Measurements from ENCODE around the gene LTF.

LTF gene

DNA sequence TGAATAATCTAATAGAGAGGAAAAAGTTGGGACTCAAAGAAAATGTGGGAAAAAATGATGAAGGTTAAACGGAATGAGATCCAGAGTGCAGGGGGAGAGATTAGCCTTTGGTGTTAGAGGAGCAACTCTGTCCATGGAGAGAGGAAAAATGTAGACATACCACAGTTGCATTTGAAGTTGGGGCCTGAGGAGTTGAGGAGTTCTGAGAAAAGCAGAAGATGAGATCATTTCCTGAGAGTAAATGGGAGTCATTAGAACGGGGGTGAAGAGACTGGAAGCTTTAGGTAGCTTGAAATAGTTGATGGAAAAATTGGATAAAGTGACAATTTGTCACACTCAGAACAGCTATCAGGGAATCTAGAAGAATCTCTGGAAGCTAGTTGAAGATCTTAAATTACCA, 65.1 kb downstream of the LTF start:
- no peak overlapping the region for H3K56ac ChIP-seq (ENCODE audit: low read length)
- H3K23ac ChIP-seq (ENCODE audit: low read length), result no peak overlapping the region
- WGBS (ENCODE audit: extremely low coverage, insufficient coverage, low lambda C conversion rate), result 100% methylated on average over 1 of the region's 2 CpGs
- no peak overlapping the region for H3K4me3 ChIP-seq (ENCODE audit: low read length)
- H3K27me3 ChIP-seq (ENCODE audit: insufficient read depth, low read length, poor library complexity), result no peaks in the 10 kb centered on the region
- H3K4me2 ChIP-seq (ENCODE audit: low read length), result no peak overlapping the region
- H4K5ac ChIP-seq (ENCODE audit: low read length), result no peak overlapping the region
- H3K4me1 ChIP-seq (ENCODE audit: control insufficient read depth, low read depth, low read length), result peaks cover 7% of the 10 kb centered on the region
- no peak overlapping the region for H4K8ac ChIP-seq (ENCODE audit: low read depth, low read length)
- no peak overlapping the region for H2BK5ac ChIP-seq (ENCODE audit: low read length)
- no peak overlapping the region for H3K18ac ChIP-seq (ENCODE audit: low read length)
- H3K36me3 ChIP-seq (ENCODE audit: control insufficient read depth, insufficient read depth, low read length), result no peaks in the 10 kb centered on the region
- no peak overlapping the region for H3K4ac ChIP-seq (ENCODE audit: low read depth, low read length)
- no peak for DNase-seq
- H3K79me1 ChIP-seq (ENCODE audit: low read length), result no peaks in the 10 kb centered on the region
- H3K27ac ChIP-seq (ENCODE audit: low read depth, low read length), result no peak overlapping the region
- H2AK5ac ChIP-seq (ENCODE audit: low read length), result no peak overlapping the region
- no peak overlapping the region for H2BK120ac ChIP-seq (ENCODE audit: low read depth, low read length)
- no peaks in the 10 kb centered on the region for H3K79me2 ChIP-seq (ENCODE audit: control insufficient read depth, insufficient read depth, low read length)
- H2BK15ac ChIP-seq (replicated peaks; ENCODE audit: low read depth), result no peak overlapping the region
- no peak overlapping the region for H3K9ac ChIP-seq (ENCODE audit: low read length)

DNA sequence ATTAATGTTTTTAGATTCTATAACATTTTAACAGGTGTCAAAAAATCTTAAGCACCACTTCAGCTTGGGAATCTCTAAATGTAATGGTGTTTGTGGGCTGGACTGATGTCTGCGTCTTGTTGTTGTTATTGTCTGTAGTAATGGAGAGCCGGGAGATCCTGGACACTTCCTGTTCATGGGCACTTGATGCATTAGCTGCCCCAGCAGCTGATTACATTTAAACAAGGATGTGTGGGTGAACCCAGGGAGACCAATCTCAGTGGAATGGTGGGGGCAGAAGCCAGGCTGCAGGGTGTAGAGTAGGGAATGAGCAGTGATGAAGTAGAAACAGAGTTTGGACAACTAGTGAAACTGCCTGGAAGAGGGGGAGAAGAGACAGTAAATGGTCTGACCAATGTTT, 65.6 kb downstream of the LTF start:
- Histone ChIP-seq H4K8ac (ENCODE audit: low read depth, low read length) (no peak overlapping the region), H3K36me3 (ENCODE audit: control insufficient read depth, insufficient read depth, low read length) (no peaks in the 10 kb centered on the region), H3K79me2 (ENCODE audit: control insufficient read depth, insufficient read depth, low read length) (no peaks in the 10 kb centered on the region), H3K27me3 (ENCODE audit: insufficient read depth, low read length, poor library complexity) (no peaks in the 10 kb centered on the region), H2BK120ac (ENCODE audit: low read depth, low read length) (no peak overlapping the region), H2AK5ac (ENCODE audit: low read length) (no peak overlapping the region), H3K9ac (ENCODE audit: low read length) (no peak overlapping the region), H3K27ac (ENCODE audit: low read depth, low read length) (no peak overlapping the region), H2BK15ac (replicated peaks; ENCODE audit: low read depth) (no peak overlapping the region), H4K5ac (ENCODE audit: low read length) (no peak overlapping the region), H3K79me1 (ENCODE audit: low read length) (no peaks in the 10 kb centered on the region), H3K4ac (ENCODE audit: low read depth, low read length) (no peak overlapping the region), H3K4me3 (ENCODE audit: low read length) (no peak overlapping the region), H3K4me1 (ENCODE audit: control insufficient read depth, low read depth, low read length) (peaks cover 7% of the 10 kb centered on the region), H3K18ac (ENCODE audit: low read length) (no peak overlapping the region), H2BK5ac (ENCODE audit: low read length) (no peak overlapping the region), H3K23ac (ENCODE audit: low read length) (no peak overlapping the region), H3K4me2 (ENCODE audit: low read length) (no peak overlapping the region), H3K56ac (ENCODE audit: low read length) (no peak overlapping the region)
- WGBS (ENCODE audit: extremely low coverage, insufficient coverage, low lambda C conversion rate), result no CpG with 5 or more reads among the region's 2 CpGs
- no peak for DNase-seq

DNA sequence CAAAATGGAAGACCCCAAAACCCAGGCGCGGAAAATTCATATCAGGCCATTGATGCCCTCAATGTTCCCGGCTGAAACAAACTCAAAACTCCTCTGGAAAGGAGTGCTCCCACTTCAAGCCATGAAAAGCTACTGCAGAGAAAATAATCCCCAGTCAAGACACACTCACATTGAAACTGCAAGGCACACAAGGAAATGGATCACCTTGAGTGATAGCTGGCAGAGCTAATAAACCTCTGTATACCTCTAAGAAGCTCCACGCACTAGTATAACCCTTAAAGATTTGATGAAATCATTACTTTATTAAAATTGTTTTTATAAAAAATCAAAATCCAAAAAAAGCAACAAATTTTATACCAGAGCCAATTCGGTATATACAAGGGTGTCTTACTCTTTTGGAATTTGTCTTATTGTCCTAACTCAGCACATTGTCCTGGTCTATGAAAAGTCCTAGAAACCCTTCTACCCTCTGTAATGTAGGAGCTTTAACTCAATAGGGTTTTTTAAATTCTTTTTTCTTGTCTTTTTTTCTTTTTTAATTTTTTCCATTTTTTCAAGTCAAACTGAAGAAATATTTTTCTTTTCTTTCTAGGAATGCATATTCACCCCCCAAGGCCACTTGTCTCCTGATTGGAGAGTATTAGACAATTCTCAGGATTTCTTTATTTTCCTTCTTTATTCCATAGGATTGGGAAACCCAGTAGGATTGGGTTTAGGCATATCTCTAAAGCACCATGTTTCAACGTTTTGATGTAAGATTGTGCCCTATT, 66.3 kb downstream of the LTF start:
- peaks cover 10% of the 10 kb centered on the region for H3K4me1 ChIP-seq (ENCODE audit: control insufficient read depth, low read depth, low read length)
- no peak overlapping the region for H3K27ac ChIP-seq (ENCODE audit: low read depth, low read length)
- H3K36me3 ChIP-seq (ENCODE audit: control insufficient read depth, insufficient read depth, low read length), result no peaks in the 10 kb centered on the region
- H3K79me2 ChIP-seq (ENCODE audit: control insufficient read depth, insufficient read depth, low read length), result no peaks in the 10 kb centered on the region
- H3K18ac ChIP-seq (ENCODE audit: low read length), result no peak overlapping the region
- H3K79me1 ChIP-seq (ENCODE audit: low read length), result no peaks in the 10 kb centered on the region
- no peak overlapping the region for H3K56ac ChIP-seq (ENCODE audit: low read length)
- no peak overlapping the region for H2BK5ac ChIP-seq (ENCODE audit: low read length)
- H4K5ac ChIP-seq (ENCODE audit: low read length), result no peak overlapping the region
- no peak overlapping the region for H3K4me3 ChIP-seq (ENCODE audit: low read length)
- no peak overlapping the region for H3K9ac ChIP-seq (ENCODE audit: low read length)
- no peak overlapping the region for H3K23ac ChIP-seq (ENCODE audit: low read length)
- H4K8ac ChIP-seq (ENCODE audit: low read depth, low read length), result no peak overlapping the region
- DNase-seq, result no peak
- no peak overlapping the region for H2BK15ac ChIP-seq (replicated peaks; ENCODE audit: low read depth)
- no peaks in the 10 kb centered on the region for H3K27me3 ChIP-seq (ENCODE audit: insufficient read depth, low read length, poor library complexity)
- H2BK120ac ChIP-seq (ENCODE audit: low read depth, low read length), result no peak overlapping the region
- H2AK5ac ChIP-seq (ENCODE audit: low read length), result no peak overlapping the region
- no peak overlapping the region for H3K4me2 ChIP-seq (ENCODE audit: low read length)
- WGBS (ENCODE audit: extremely low coverage, insufficient coverage, low lambda C conversion rate), result no CpG with 5 or more reads among the region's 6 CpGs
- H3K4ac ChIP-seq (ENCODE audit: low read depth, low read length), result no peak overlapping the region

- no CpG with 5 or more reads among the region's 7 CpGs for WGBS (ENCODE audit: extremely low coverage, insufficient coverage, low lambda C conversion rate)
Observed at GRCh38 chr3:46397111-46397510, 67.6 kb downstream of the LTF start.

DNA sequence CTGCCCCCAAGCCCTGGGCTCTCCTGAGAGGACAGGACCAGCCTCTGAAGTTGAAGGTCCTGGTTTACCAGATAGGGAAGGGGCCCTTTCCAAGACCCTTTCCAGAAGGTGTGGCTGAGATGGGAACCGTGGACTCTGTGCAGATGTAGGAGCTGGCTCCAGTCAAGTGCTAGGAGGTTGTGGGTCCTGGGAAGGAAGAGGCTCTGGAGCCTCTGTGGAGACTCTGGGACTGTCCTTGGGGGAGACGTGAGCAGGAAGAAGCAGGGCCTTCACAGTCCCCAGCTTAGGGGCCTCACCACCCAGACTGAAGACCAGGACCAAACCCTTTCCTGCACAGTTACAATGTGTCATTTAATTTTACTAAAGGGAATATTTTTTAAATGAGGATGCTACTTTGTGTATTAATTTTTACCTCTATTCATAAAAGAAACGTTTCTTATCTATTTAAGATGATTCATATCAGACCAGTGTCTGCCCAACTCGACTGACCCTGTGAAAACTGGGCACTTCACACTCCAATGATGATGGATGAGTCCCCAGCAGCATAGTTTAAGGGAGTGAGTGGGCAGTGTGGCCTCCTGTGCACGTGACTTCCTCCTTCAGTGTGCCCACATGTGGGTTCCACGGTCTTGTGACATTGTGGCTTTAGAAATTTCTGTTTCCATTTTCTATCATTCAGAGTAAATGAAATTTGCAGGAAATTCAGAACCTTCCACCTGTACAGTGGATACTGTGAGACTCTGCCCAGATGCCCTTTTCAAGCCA, 68.8 kb downstream of the LTF start:
- Histone ChIP-seq H2BK15ac (replicated peaks; ENCODE audit: low read depth) (no peak overlapping the region), H3K79me2 (ENCODE audit: control insufficient read depth, insufficient read depth, low read length) (no peaks in the 10 kb centered on the region), H3K27me3 (ENCODE audit: insufficient read depth, low read length, poor library complexity) (no peaks in the 10 kb centered on the region), H3K36me3 (ENCODE audit: control insufficient read depth, insufficient read depth, low read length) (no peaks in the 10 kb centered on the region), H3K79me1 (ENCODE audit: low read length) (no peaks in the 10 kb centered on the region), H3K4me3 (ENCODE audit: low read length) (no peak overlapping the region), H3K23ac (ENCODE audit: low read length) (no peak overlapping the region), H2BK5ac (ENCODE audit: low read length) (no peak overlapping the region), H2AK5ac (ENCODE audit: low read length) (no peak overlapping the region), H2BK120ac (ENCODE audit: low read depth, low read length) (no peak overlapping the region), H3K4me1 (ENCODE audit: control insufficient read depth, low read depth, low read length) (peaks cover 10% of the 10 kb centered on the region), H3K18ac (ENCODE audit: low read length) (no peak overlapping the region), H4K8ac (ENCODE audit: low read depth, low read length) (no peak overlapping the region), H3K4me2 (ENCODE audit: low read length) (no peak overlapping the region), H3K4ac (ENCODE audit: low read depth, low read length) (no peak overlapping the region), H3K56ac (ENCODE audit: low read length) (no peak overlapping the region), H3K9ac (ENCODE audit: low read length) (no peak overlapping the region), H3K27ac (ENCODE audit: low read depth, low read length) (no peak overlapping the region), H4K5ac (ENCODE audit: low read length) (no peak overlapping the region)
- WGBS (ENCODE audit: extremely low coverage, insufficient coverage, low lambda C conversion rate), result no CpG with 5 or more reads among the region's 6 CpGs
- no peak for DNase-seq

More at GRCh38 chr3:46397111-46397510, 67.6 kb downstream of the LTF start:
- Histone ChIP-seq H3K79me2 (ENCODE audit: control insufficient read depth, insufficient read depth, low read length) (no peaks in the 10 kb centered on the region), H2BK120ac (ENCODE audit: low read depth, low read length) (no peak overlapping the region), H3K18ac (ENCODE audit: low read length) (no peak overlapping the region), H3K79me1 (ENCODE audit: low read length) (no peaks in the 10 kb centered on the region), H3K36me3 (ENCODE audit: control insufficient read depth, insufficient read depth, low read length) (no peaks in the 10 kb centered on the region), H3K4me3 (ENCODE audit: low read length) (no peak overlapping the region), H2AK5ac (ENCODE audit: low read length) (no peak overlapping the region), H3K9ac (ENCODE audit: low read length) (no peak overlapping the region), H4K5ac (ENCODE audit: low read length) (no peak overlapping the region), H2BK5ac (ENCODE audit: low read length) (no peak overlapping the region), H3K4ac (ENCODE audit: low read depth, low read length) (no peak overlapping the region), H4K8ac (ENCODE audit: low read depth, low read length) (no peak overlapping the region), H3K4me2 (ENCODE audit: low read length) (no peak overlapping the region), H3K4me1 (ENCODE audit: control insufficient read depth, low read depth, low read length) (peaks cover 10% of the 10 kb centered on the region), H3K27me3 (ENCODE audit: insufficient read depth, low read length, poor library complexity) (no peaks in the 10 kb centered on the region), H2BK15ac (replicated peaks; ENCODE audit: low read depth) (no peak overlapping the region), H3K27ac (ENCODE audit: low read depth, low read length) (no peak overlapping the region), H3K56ac (ENCODE audit: low read length) (no peak overlapping the region), H3K23ac (ENCODE audit: low read length) (no peak overlapping the region)
- no peak for DNase-seq

All from mesendoderm (in vitro differentiated cells).